ENCODE measurements around the gene AHCYL2.
A peak's percentile ranks its signal among the peaks of the same experiment; 100 is the strongest.
"Not testable (repeated sequence)": the region's sequence is repeated elsewhere in the genome, so short reads cannot be mapped to it uniquely, and the experiment has no call there.

Gene AHCYL2

GRCh38 chr7:129245533-129245932, 20.7 kb downstream of the AHCYL2 start:
- no peak for DNase-seq (ENCODE audit: low read depth)

DNA sequence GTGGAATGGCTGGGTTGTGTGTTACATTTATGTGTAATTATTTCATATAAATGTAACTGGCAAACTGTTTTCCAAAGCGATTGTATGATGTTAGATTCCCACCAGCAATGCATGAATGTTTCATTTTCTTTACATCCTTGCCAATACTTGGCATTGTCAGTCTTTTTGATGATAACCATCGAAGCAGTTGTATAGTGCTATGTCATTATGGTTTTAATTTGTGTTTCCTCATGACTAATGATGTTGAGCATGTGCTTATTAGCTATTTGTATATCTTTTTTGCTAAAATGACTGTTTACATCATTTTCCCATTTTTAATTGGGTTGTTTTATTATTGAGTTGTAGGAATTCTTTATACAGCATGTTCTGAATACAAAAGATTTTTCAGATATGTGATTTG, 22.3 kb downstream of the AHCYL2 start:
- DNase-seq (ENCODE audit: low read depth) = no peak

DNA sequence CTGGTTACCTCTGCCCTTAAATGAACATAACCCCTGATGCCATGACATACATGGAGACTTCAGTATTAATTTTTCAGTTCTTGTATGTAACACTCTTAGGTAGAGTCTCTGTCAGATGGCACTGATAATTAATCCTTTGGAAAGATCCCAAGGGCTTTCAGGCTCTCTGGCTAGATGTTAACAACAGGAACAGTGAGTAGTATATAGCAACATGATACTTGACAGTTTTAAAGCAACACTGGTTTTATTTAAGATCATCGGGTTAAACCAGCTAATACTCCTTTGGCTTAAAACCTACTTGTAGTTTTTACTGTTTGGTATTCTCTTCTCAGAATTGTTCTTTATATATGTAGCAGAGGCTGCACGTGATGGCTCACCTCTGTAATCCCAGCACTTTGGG, 27.3 kb downstream of the AHCYL2 start:
- DNase-seq (ENCODE audit: low read depth) = no peak

GRCh38 chr7:129252603-129253002, 27.8 kb downstream of the AHCYL2 start:
- DNase-seq (ENCODE audit: low read depth) = not testable (repeated sequence)

DNA sequence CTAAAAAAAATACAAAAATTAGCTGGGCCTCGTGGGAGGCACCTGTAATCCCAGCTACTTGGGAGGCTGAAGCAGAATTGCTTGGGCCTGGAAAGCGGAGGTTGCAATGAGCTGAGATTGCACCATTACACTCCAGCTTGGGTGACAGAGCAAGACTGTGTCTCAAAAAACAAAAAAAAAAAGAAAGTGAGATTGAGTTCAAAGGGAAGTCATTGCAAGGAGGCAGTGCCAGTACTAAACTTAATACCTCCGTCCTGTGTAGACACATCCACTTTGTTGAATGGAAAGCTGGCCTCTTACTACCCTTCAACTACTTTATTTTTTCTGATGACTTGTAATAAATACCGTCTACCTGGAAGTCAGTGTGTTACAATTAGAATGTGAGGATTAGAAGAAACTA, 31.0 kb downstream of the AHCYL2 start:
- DNase-seq (ENCODE audit: low read depth) = no peak

DNA sequence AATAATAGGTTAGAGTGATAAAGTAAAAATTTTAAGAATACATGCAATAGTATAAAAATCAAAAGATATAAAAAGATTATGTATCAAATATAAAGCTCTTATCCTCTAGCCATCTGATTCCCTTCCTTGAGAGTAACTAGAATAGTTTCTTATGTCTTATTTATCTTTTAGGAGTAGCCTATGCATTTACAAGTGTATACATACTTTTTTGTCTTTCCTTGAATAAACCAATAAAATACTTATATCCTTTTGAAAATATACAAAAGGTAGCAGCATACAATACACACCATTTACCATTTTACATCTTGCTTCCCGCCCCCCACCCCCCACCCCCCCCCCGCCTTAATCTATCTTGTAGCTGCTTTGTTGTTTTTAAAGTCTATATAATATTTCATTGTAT, 31.4 kb downstream of the AHCYL2 start:
- no peak for DNase-seq (ENCODE audit: low read depth)

- no peak for DNase-seq (ENCODE audit: low read depth)
Observed at GRCh38 chr7:129257168-129257567, 32.3 kb downstream of the AHCYL2 start.

GRCh38 chr7:129258649-129259389, 34.0 kb downstream of the AHCYL2 start:
- DNase-seq (ENCODE audit: low read depth) = no peak

- DNase-seq (ENCODE audit: low read depth) = no peak
Observed at GRCh38 chr7:129262324-129262723, 37.5 kb downstream of the AHCYL2 start.

- DNase-seq (ENCODE audit: low read depth) = no peak
Observed at GRCh38 chr7:129263168-129263567, 38.3 kb downstream of the AHCYL2 start.

GRCh38 chr7:129264534-129264933, 39.7 kb downstream of the AHCYL2 start:
- DNase-seq (ENCODE audit: low read depth) = no peak

DNA sequence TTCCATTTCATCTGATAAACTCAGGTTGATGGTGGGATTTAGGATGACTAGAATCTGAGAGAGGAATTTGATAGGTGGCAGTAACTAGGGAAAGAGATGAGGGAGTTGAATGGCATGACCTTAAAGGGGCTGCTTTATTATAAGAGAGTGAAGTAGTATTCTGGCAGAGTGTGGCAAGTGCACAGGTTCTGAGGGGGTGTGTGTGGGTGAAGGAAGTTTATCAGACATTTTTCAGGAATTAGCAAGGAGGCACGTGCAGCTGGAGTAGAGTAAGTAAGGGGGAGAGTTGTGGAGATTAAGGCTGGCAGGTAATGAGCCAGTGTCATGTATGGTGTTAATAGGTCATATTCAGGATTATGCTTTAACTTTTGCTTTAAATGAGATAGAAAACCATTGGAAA, 40.5 kb downstream of the AHCYL2 start:
- no peak for DNase-seq (ENCODE audit: low read depth)

DNA sequence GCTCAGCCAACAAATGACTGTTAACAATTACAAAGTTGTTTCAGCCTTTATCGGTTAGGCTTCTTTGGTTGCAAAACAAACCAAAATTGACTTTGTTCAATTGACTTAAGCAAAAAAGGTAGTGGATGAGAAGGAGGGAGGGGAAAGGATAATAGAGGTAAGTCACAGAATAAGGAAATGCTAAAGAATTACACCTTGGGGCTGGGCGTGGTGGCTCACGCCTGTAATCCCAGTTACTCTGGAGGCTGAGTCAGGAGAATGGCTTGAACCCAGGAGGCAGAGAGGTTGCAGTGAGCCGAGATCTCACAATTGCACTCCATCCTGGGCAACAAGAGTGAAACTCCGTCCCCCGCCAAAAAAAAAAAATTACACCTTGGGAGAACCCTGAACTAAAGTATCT, 41.4 kb downstream of the AHCYL2 start:
- DNase-seq (ENCODE audit: low read depth) = no peak

DNA sequence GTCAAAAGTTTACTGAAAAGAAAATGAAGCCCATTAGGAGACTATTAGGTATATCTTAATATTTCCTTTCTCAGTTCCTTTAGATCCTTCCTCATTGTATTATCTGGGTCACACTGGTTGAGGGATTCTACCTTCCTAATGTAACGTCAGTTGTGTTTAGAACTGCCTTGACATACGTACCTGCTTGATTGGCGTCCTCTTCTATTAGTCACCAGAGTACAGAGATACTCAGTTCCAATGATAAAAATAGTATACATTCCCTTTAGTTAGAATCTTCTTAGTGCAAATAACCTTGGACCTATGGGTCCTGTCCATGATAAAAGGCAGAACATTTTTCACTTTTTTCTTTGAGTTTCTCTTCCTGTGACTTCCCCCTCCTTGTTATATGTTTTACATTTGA, 45.2 kb downstream of the AHCYL2 start:
- no peak for DNase-seq (ENCODE audit: low read depth)

- peak; percentile 19 for DNase-seq (ENCODE audit: low read depth)
Observed at GRCh38 chr7:129271500-129272355, 46.9 kb downstream of the AHCYL2 start.

DNA sequence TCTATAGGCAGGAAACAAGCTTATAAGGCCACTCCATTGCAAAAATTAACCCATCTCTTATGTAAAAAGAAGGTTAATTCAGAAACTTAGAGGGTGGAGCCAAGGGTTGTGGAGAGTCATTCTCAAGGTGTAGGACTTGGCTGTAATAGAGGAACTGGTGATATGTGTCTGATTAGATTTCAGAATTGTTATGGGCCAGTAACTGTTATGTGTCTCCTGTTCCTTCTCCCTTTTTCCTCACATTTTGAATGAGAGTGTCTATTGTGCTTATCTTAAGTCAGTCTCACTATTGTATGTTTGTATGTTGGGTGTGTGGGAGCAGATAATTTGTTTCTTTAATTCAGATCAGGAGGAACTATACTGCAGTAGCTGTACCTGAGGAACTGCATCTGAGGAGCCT, 49.1 kb downstream of the AHCYL2 start:
- no peak for DNase-seq (ENCODE audit: low read depth)

DNA sequence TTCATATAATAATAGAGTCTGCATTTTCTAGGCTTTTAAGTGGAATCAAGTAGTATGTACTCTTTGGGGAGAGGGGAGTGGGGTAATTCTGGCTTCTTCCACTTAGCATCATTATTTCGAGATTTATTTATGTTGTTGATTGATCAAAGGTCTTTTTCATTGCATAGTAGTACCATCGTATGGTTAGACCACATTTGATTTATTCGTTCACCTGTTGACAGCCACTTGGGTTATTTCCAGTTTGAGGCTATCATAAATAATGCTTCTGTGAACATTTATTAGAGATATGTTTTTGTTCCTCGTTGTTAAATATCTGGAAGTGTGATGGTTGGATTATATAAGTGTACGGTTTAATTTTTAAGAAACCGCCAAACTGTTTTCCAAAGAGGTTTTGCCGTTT, 52.8 kb downstream of the AHCYL2 start:
- no peak for DNase-seq (ENCODE audit: low read depth)

- no peak for DNase-seq (ENCODE audit: low read depth)
Observed at GRCh38 chr7:129278688-129279087, 53.9 kb downstream of the AHCYL2 start.

- no peak for DNase-seq (ENCODE audit: low read depth)
Observed at GRCh38 chr7:129279757-129280156, 54.9 kb downstream of the AHCYL2 start.

DNA sequence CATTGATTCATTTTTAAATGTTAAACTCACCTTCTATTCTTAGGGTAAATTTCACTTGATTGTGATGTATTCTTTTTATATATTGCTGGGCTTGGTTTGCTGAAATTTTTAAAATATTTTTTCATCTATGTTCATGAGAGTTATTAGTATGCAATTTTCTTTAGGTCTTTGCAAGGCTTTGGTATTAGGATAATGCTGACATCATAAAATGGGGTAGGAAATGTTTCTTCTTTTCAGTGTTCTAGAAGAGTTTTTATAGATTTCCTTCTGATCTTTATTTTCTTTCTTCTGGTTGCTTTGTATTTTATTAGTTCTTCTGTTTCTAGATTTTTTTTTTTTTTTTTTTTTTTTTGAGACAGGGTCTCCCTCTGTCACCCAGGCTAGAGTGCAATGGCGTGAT, 56.3 kb downstream of the AHCYL2 start:
- no peak for DNase-seq (ENCODE audit: low read depth)

GRCh38 chr7:129282865-129283264, 58.0 kb downstream of the AHCYL2 start:
- no peak for DNase-seq (ENCODE audit: low read depth)

DNA sequence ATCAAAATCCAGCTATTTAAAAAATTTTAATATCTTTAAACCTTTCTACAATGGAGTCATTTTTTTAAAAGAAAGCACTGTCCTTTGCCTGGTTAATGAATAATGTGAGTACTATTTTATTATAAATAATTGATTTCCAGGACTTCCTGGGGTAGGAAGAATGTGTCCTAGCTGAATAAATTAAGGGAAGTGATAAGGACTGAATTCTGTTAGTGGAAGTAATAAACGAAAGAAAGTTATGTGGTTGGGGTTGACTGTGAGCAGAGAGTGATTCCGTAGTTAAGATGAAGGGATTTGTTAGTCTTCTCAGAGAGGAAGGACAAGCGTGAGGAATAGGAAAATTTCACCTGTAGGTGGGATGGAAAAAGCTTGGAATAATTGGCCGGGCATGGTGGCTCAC, 59.1 kb downstream of the AHCYL2 start:
- DNase-seq (ENCODE audit: low read depth) = no peak

DNA sequence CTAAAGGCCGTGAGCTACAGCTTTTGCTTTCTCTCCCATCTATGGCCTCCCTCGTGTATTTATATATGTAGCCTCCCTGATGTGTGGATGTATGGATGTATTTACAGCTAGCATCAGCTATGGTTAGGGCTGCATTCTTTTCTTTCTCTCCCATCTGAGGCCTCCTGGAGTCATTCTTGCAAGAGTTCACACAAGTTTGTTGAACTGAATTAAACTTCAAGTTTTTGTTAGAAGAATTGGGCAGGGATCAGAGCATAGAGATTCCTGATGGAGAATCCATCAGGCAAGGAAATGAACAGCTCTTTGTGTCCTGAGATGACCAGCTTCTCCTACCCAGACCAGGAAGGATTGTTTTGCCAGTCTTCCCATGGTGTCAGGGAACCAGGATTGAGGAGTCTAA, 60.3 kb downstream of the AHCYL2 start:
- no peak for DNase-seq (ENCODE audit: low read depth)

GRCh38 chr7:129292861-129293260, 68.0 kb downstream of the AHCYL2 start:
- no peak for DNase-seq (ENCODE audit: low read depth)

Data from non-pigmented ciliary epithelial cell (primary cell).